Mammary epithelial cell (primary cell): ENCODE results near the gene MC4R.

Experiments used
- EZH2 ChIP-seq: IDR thresholded peaks from 2 replicates; pipeline ENCODE4 v1.6.1; 2012; ENCODE audit warnings: low read length, inconsistent platforms, borderline replicate concordance
- TF ChIP-seq, protein P1 (sequence below), 2 donors: IDR thresholded peaks in 1 of 2; conservative IDR thresholded peaks in 1 of 2; 2 replicates each; pipeline ENCODE4 v1.5.1; 2011 to 2012; ENCODE audit warnings: inconsistent platforms in 2 of 2, low read length in 2 of 2, mild to moderate bottlenecking in 2 of 2, control low read depth in 1 of 2, low read depth in 1 of 2; ENCODE audit not compliant: insufficient read depth in 1 of 2; ENCODE audit errors: extremely low read depth in 1 of 2

DNA sequence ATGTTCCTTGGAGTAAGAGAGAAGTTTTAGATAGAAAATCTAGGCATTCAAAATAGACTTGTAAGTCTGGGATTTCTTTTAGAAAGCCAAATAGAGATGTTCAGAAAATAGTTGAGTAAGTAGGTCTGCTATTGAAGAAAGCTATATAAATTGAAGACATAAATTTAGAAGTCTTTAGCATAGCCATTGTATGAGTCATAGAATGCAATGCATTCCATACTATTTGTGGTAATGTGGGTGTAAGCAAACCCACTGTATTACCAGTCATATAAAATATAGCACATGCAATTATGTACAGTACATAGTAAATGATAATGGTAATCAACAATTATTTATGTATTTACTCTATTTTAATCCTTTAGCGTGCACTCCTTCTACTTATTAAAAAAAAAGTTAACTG, 14.1 kb downstream of the MC4R start:
- TF ChIP-seq, protein P1, sequence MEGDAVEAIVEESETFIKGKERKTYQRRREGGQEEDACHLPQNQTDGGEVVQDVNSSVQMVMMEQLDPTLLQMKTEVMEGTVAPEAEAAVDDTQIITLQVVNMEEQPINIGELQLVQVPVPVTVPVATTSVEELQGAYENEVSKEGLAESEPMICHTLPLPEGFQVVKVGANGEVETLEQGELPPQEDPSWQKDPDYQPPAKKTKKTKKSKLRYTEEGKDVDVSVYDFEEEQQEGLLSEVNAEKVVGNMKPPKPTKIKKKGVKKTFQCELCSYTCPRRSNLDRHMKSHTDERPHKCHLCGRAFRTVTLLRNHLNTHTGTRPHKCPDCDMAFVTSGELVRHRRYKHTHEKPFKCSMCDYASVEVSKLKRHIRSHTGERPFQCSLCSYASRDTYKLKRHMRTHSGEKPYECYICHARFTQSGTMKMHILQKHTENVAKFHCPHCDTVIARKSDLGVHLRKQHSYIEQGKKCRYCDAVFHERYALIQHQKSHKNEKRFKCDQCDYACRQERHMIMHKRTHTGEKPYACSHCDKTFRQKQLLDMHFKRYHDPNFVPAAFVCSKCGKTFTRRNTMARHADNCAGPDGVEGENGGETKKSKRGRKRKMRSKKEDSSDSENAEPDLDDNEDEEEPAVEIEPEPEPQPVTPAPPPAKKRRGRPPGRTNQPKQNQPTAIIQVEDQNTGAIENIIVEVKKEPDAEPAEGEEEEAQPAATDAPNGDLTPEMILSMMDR (conservative IDR thresholded peaks at IDR 0.05 in 1 of 2, IDR thresholded peaks at IDR 0.05 in 1 of 2; ENCODE audit: extremely low read depth in 1 of 2, insufficient read depth in 1 of 2, low read depth in 1 of 2, low read length in 2 of 2) = no peak
- TF ChIP-seq EZH2 = no peak
